GM21423 (cell line): ENCODE measurements around the gene SYNJ1.
"Not testable (repeated sequence)": the region's sequence is repeated elsewhere in the genome, so short reads cannot be mapped to it uniquely, and the experiment has no call there.

Source experiments
- ATAC-seq: cut with Tn5 transposase; IDR thresholded peaks from one replicate; pipeline ENCODE4 v1.9.1; 2021; ENCODE audit warnings: mild to moderate bottlenecking, moderate library complexity; ENCODE audit not compliant: unreplicated experiment

The SYNJ1 gene

GRCh38 chr21:32727687-32728455, at the start of gene SYNJ1:
Gene SYNJ1, minus strand, starts transcription at chr21:32728013. Its CDS starts 1,118 bp downstream, at chr21:32726895.
- ATAC-seq, result peak; percentile 89

- ATAC-seq, result no peak
These were observed 49.5 kb upstream of the SYNJ1 start for GRCh38 chr21:32777269-32777668.

- ATAC-seq, result no peak
These were observed 48.9 kb upstream of the SYNJ1 start for GRCh38 chr21:32776743-32777142.

- ATAC-seq, result not testable (repeated sequence)
These were observed 45.2 kb upstream of the SYNJ1 start for GRCh38 chr21:32773048-32773344.

GRCh38 chr21:32772281-32773047, 44.7 kb upstream of the SYNJ1 start:
- no peak for ATAC-seq

GRCh38 chr21:32770871-32771523, 43.2 kb upstream of the SYNJ1 start:
- peak; percentile 35 for ATAC-seq

- no peak for ATAC-seq
These were observed 40.7 kb upstream of the SYNJ1 start for GRCh38 chr21:32768530-32768929.

- no peak for ATAC-seq
These were observed 37.2 kb upstream of the SYNJ1 start for GRCh38 chr21:32765058-32765457.

- ATAC-seq, result no peak
These were observed 36.4 kb upstream of the SYNJ1 start for GRCh38 chr21:32764186-32764585.

- no peak for ATAC-seq
These were observed 30.0 kb upstream of the SYNJ1 start for GRCh38 chr21:32757804-32758203.

- no peak for ATAC-seq
These were observed 28.3 kb upstream of the SYNJ1 start for GRCh38 chr21:32756096-32756495.

- ATAC-seq, result no peak
These were observed 26.2 kb upstream of the SYNJ1 start for GRCh38 chr21:32753818-32754585.

- no peak for ATAC-seq
These were observed 22.6 kb upstream of the SYNJ1 start for GRCh38 chr21:32750405-32750804.

GRCh38 chr21:32749662-32750061, 21.8 kb upstream of the SYNJ1 start:
- ATAC-seq, result no peak

GRCh38 chr21:32748529-32748928, 20.7 kb upstream of the SYNJ1 start:
- no peak for ATAC-seq

- no peak for ATAC-seq
These were observed 19.6 kb upstream of the SYNJ1 start for GRCh38 chr21:32747396-32747795.

- ATAC-seq, result not testable (repeated sequence)
These were observed 18.9 kb upstream of the SYNJ1 start for GRCh38 chr21:32746711-32747110.

GRCh38 chr21:32742396-32742795, 14.6 kb upstream of the SYNJ1 start:
- no peak for ATAC-seq

- ATAC-seq, result no peak
These were observed 13.5 kb upstream of the SYNJ1 start for GRCh38 chr21:32741336-32741735.

GRCh38 chr21:32739946-32740345, 12.1 kb upstream of the SYNJ1 start:
- ATAC-seq, result no peak

- ATAC-seq, result not testable (repeated sequence)
These were observed 8.3 kb upstream of the SYNJ1 start for GRCh38 chr21:32736083-32736482.
